IMR-90 (cell line): ENCODE data around the gene PBX3. TPM values are rescaled to one million over a fixed set of nuclear protein-coding genes. Genes with fewer than 3 reads are reported as not detected.

Source experiments
- ATAC-seq: fragments of 200-7000 bp; cut with Tn5 transposase; 2 replicates; pipeline ENCODE4 v1.9.1; 2020; ENCODE audit warnings: low read depth, mild to moderate bottlenecking, moderate library complexity
- BruUV-seq: library from RNA; stranded (reverse); fragments of 400-500 nt; replicated peaks from 2 replicates; lab custom pipeline; 2021; lab: Mats Ljungman, UMichigan
- CTCF ChIA-PET: fragments of 300-600 bp; formaldehyde crosslinking; extraction: SDS; loops from one replicate; lab custom pipeline; 2021; ENCODE audit warnings: antibody characterized with exemption; lab: Yijun Ruan, JAX
- POLR2A ChIA-PET: fragments of 300-600 bp; sonication (Branson Sonifier 250); formaldehyde crosslinking; loops from one replicate; lab custom pipeline; 2022; ENCODE audit warnings: antibody characterized with exemption; ENCODE audit not compliant: unreplicated experiment; lab: Charles Lee
- DNase-seq: peaks from one replicate; pipeline ENCODE4 v3.0.0; 2013
- H2AFZ ChIP-seq: replicated peaks from 2 replicates; pipeline ENCODE3; 2013; ENCODE audit warnings: low read length, mild to moderate bottlenecking; ENCODE audit not compliant: poor library complexity
- H2AK5ac ChIP-seq: 2 replicates; pipeline ENCODE4 v1.6.1; 2013; ENCODE audit warnings: low read depth, low read length, inconsistent platforms
- H2AK9ac ChIP-seq: replicated peaks from 2 replicates; pipeline ENCODE3; 2013; ENCODE audit warnings: mild to moderate bottlenecking, low read depth, low read length, moderate library complexity; ENCODE audit not compliant: poor library complexity
- H2BK120ac ChIP-seq: 2 replicates; pipeline ENCODE4 v1.6.1; 2013; ENCODE audit warnings: low read depth, low read length, inconsistent platforms
- H2BK15ac ChIP-seq: 3 replicates; pipeline ENCODE4 v1.6.1; 2013; ENCODE audit warnings: low read depth, low read length, inconsistent platforms
- H2BK20ac ChIP-seq: 2 replicates; pipeline ENCODE4 v1.6.1; 2013; ENCODE audit warnings: low read depth, mild to moderate bottlenecking, inconsistent platforms, low read length, moderate library complexity
- H2BK5ac ChIP-seq: 2 replicates; pipeline ENCODE4 v1.6.1; 2013; ENCODE audit warnings: mild to moderate bottlenecking, low read depth, low read length, inconsistent platforms; ENCODE audit not compliant: poor library complexity, severe bottlenecking
- H3K14ac ChIP-seq: replicated peaks from 2 replicates; pipeline ENCODE4 v1.6.1; 2013; ENCODE audit warnings: low read depth, low read length, inconsistent platforms
- H3K18ac ChIP-seq: 2 replicates; pipeline ENCODE4 v1.6.1; 2013; ENCODE audit warnings: low read depth, low read length, control low read depth
- H3K23ac ChIP-seq: 2 replicates; pipeline ENCODE4 v1.6.1; 2013; ENCODE audit warnings: low read depth, low read length, inconsistent platforms
- H3K27ac ChIP-seq: 2 replicates; pipeline ENCODE4 v1.5.1; 2013; ENCODE audit warnings: mild to moderate bottlenecking, control low read depth, low read length; ENCODE audit not compliant: insufficient read depth
- H3K27me3 ChIP-seq: 2 replicates; pipeline ENCODE4 v1.6.1; 2013; ENCODE audit warnings: low read length; ENCODE audit not compliant: control insufficient read depth, insufficient read depth
- H3K36me3 ChIP-seq: 2 replicates; pipeline ENCODE4 v1.6.1; 2013; ENCODE audit warnings: low read length, mixed read lengths; ENCODE audit not compliant: control insufficient read depth, insufficient read depth
- H3K4ac ChIP-seq: 2 replicates; pipeline ENCODE4 v1.6.1; 2013; ENCODE audit warnings: low read depth, low read length, inconsistent platforms
- H3K4me1 ChIP-seq: 2 replicates; pipeline ENCODE4 v1.6.1; 2013; ENCODE audit warnings: low read length, mixed read lengths; ENCODE audit not compliant: control insufficient read depth, insufficient read depth
- H3K4me2 ChIP-seq: 2 replicates; pipeline ENCODE4 v1.6.1; 2013; ENCODE audit warnings: low read depth, mild to moderate bottlenecking, control low read depth, low read length, moderate library complexity
- H3K4me3 ChIP-seq: 2 replicates; pipeline ENCODE4 v1.5.1; 2013; ENCODE audit warnings: low read depth, mild to moderate bottlenecking, control low read depth, low read length, moderate library complexity; ENCODE audit not compliant: insufficient read depth
- H3K56ac ChIP-seq: 2 replicates; pipeline ENCODE4 v1.6.1; 2013; ENCODE audit warnings: low read length, inconsistent platforms; ENCODE audit not compliant: insufficient read depth; ENCODE audit errors: extremely low read depth
- H3K79me1 ChIP-seq, 2 experiments: 2 replicates each; pipeline ENCODE4 v1.6.1; 2013; ENCODE audit warnings: low read length in 2 of 2, inconsistent platforms in 1 of 2, low read depth in 1 of 2
- H3K9ac ChIP-seq: 2 replicates; pipeline ENCODE4 v1.6.1; 2013; ENCODE audit warnings: low read depth, low read length, control low read depth
- H3K9me1 ChIP-seq: 2 replicates; pipeline ENCODE4 v1.6.1; 2013; ENCODE audit warnings: low read length, inconsistent platforms; ENCODE audit not compliant: insufficient read depth
- H3K9me3 ChIP-seq: 2 replicates; pipeline ENCODE4 v1.6.1; 2013; ENCODE audit warnings: low read length; ENCODE audit not compliant: control insufficient read depth, insufficient read depth
- H4K20me1 ChIP-seq: 2 replicates; pipeline ENCODE4 v1.6.1; 2013; ENCODE audit warnings: low read length, inconsistent platforms; ENCODE audit not compliant: insufficient read depth
- H4K5ac ChIP-seq: 2 replicates; pipeline ENCODE4 v1.6.1; 2013; ENCODE audit warnings: mild to moderate bottlenecking, low read depth, low read length, control low read depth
- H4K8ac ChIP-seq, 2 experiments: 2 replicates each; pipeline ENCODE4 v1.6.1; 2013; ENCODE audit warnings: low read depth in 2 of 2, low read length in 2 of 2, control low read depth in 1 of 2, inconsistent platforms in 1 of 2
- H4K91ac ChIP-seq: 2 replicates; pipeline ENCODE4 v1.6.1; 2013; ENCODE audit warnings: low read depth, low read length, inconsistent platforms; ENCODE audit not compliant: insufficient read depth
- MXI1 ChIP-seq: IDR thresholded peaks from 2 replicates; pipeline ENCODE4 v1.6.1; 2012; ENCODE audit warnings: low read depth, mild to moderate bottlenecking, low read length, moderate library complexity, borderline replicate concordance
- SMC3 ChIP-seq: fragments of 150-350 bp; IDR thresholded peaks from 2 replicates; pipeline ENCODE4 v1.6.1; 2016; ENCODE audit warnings: low read depth, mild to moderate bottlenecking, antibody characterized with exemption, low read length, moderate library complexity
- WGBS, 2 experiments: methylation state at CpG; one replicate each; pipeline versions ENCODE4 v1.1.5 to v1.1.7; 2013; ENCODE audit warnings: missing lambda C conversion rate in 2 of 2; ENCODE audit not compliant: insufficient read length in 1 of 2; ENCODE audit errors: extremely low coverage in 2 of 2; 5-methylcytosine and 5-hydroxymethylcytosine counted together
- dilution Hi-C: fragments of 300-500 bp; cut with HindIII; formaldehyde crosslinking; loops from one replicate; pipeline ENCODE4 v1.14.3; 2018; ENCODE audit warnings: low sequenced_read_pairs; ENCODE audit not compliant: unreplicated experiment
- in situ Hi-C: fragments of 300-500 bp; cut with MboI; formaldehyde crosslinking; loops from 3 replicates; pipeline ENCODE4 v1.14.3; 2019; ENCODE audit warnings: low sequenced_read_pairs, inconsistent platforms, mixed read lengths
- intact Hi-C: fragments of 100-400 bp; cut with micrococcal nuclease; formaldehyde crosslinking; loops from 2 replicates; pipeline ENCODE4 v1.10.0; 2022
- polyA plus RNA-seq, 3 experiments: library from polyadenylated mRNA; depleted of rRNA; stranded (reverse); fragments of >200 nt; gene quantifications; 2 replicates each; pipeline ENCODE4 v1.2.3, GENCODE V29; 2012; ENCODE audit warnings: low replicate concordance in 1 of 3
- total RNA-seq: library from RNA; depleted of rRNA; stranded (reverse); fragments of >200 nt; gene quantifications from 2 replicates; pipeline ENCODE4 v1.2.3, GENCODE V29; 2012
- TF ChIP-seq, protein P1 (sequence below): conservative IDR thresholded peaks from 2 replicates; pipeline ENCODE4 v1.5.1; 2012; ENCODE audit warnings: mild to moderate bottlenecking, low read depth, low read length, improper control_type of control experiment

The PBX3 gene
- total and polyA plus RNA-seq, 2 of the 4 experiments (the other 2 are of a cell fraction), result 12.0 to 15.6 TPM

DNA sequence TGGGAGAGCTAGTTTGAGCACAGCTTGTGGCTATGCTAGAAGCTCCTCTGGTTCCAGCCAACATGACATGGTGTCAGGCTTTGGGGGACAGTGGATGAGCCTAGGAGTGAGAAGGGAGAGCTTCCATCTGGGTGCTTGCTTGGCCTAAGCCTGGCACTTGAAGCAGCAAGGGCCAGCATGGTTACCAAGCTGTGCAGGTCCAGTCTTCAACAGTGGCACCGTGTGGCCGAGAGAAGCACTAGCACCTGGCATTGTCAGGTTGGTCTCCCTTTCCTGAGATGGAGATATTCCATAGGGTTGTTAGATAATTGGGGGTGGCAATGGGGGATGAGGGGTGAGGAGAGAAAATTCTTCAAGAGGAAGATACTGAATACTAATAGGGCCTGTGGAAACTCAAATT lies 261.9 kb downstream of the PBX3 start:
- WGBS, 2 experiments, result no CpG with 5 or more reads among the region's 2 CpGs
- no peak overlapping the region for H2BK120ac ChIP-seq
- no peak overlapping the region for H3K18ac ChIP-seq
- no peak overlapping the region for H3K23ac ChIP-seq
- H3K4me1 ChIP-seq, result no peaks in the 10 kb centered on the region
- in situ Hi-C loops, result no loop called here
- no peak overlapping the region for H2AK9ac ChIP-seq
- no peak overlapping the region for H4K8ac ChIP-seq
- ATAC-seq, result no peak
- H3K27me3 ChIP-seq, result peaks cover 5% of the 10 kb centered on the region; the same call in 1 of the 2 replicates
- H3K9me1 ChIP-seq, result no peaks in the 10 kb centered on the region
- H3K9ac ChIP-seq, result no peak overlapping the region
- dilution Hi-C loops, result no loop called here
- no peak overlapping the region for H3K4me2 ChIP-seq
- H3K36me3 ChIP-seq, result no peaks in the 10 kb centered on the region
- no peak overlapping the region for H3K4me3 ChIP-seq
- intact Hi-C loops, result no loop called here
- H2BK20ac ChIP-seq, result no peak overlapping the region
- no peak overlapping the region for H3K27ac ChIP-seq
- ChIA-PET POLR2A (no interaction called here), CTCF (no interaction called here)
- no peak overlapping the region for H2BK15ac ChIP-seq
- no TSS peak for BruUV-seq
- DNase-seq, result no peak
- H3K4ac ChIP-seq, result no peak overlapping the region
- H4K5ac ChIP-seq, result no peak overlapping the region
- no peak overlapping the region for H2AFZ ChIP-seq
- H3K9me3 ChIP-seq, result peaks cover 28% of the 10 kb centered on the region
- no peak overlapping the region for H2BK5ac ChIP-seq
- no peak overlapping the region for H2AK5ac ChIP-seq
- H4K91ac ChIP-seq, result no peak overlapping the region
- no peak overlapping the region for H3K14ac ChIP-seq
- no peak overlapping the region for H3K56ac ChIP-seq
- no peaks in the 10 kb centered on the region for H4K20me1 ChIP-seq
- TF ChIP-seq, protein P1, sequence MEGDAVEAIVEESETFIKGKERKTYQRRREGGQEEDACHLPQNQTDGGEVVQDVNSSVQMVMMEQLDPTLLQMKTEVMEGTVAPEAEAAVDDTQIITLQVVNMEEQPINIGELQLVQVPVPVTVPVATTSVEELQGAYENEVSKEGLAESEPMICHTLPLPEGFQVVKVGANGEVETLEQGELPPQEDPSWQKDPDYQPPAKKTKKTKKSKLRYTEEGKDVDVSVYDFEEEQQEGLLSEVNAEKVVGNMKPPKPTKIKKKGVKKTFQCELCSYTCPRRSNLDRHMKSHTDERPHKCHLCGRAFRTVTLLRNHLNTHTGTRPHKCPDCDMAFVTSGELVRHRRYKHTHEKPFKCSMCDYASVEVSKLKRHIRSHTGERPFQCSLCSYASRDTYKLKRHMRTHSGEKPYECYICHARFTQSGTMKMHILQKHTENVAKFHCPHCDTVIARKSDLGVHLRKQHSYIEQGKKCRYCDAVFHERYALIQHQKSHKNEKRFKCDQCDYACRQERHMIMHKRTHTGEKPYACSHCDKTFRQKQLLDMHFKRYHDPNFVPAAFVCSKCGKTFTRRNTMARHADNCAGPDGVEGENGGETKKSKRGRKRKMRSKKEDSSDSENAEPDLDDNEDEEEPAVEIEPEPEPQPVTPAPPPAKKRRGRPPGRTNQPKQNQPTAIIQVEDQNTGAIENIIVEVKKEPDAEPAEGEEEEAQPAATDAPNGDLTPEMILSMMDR, result 0 out of 2 replicates have a peak, but pooled peaks have one; percentile 7
- TF ChIP-seq SMC3 (0 out of 2 replicates have a peak, but pooled peaks have one; percentile 8), MXI1 (no peak)
- H3K79me1 ChIP-seq, result no peaks in the 10 kb centered on the region
